ENCODE measurements around the gene PDGFA.

The PDGFA gene

DNA sequence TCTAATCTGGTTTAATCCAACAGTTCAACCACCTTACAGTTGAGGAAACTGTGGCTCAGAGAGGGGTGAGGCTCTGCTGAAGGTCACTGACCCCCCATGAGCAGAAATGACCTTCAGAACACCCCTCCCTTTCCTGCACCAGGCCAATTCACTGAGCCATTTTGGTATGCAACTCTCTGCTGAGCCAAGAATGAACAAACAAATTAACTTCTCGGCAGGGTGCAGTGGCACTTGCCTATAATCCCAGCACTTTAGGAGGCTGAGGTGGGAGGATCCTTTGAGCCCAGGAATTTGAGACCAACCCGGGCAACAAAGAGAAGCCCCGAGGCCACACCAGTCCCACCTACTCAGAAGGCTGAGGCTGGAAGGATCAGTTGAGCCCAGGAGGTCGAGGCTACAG, 29.8 kb downstream of the PDGFA start:
- no peak overlapping the region for H3K27ac ChIP-seq
- no peak overlapping the region for H3K9ac ChIP-seq (ENCODE audit: insufficient read length)
- no peak for TF ChIP-seq EZH2 (IDR thresholded peaks at IDR 0.05)
- no peak for TF ChIP-seq FOXP2 (optimal IDR thresholded peaks at IDR 0.05; ENCODE audit: control extremely low read depth, extremely low read length, insufficient read depth)
- no peak for TF ChIP-seq POLR2AphosphoS5 (IDR thresholded peaks at IDR 0.05; ENCODE audit: borderline replicate concordance, low read depth, low read length)
- DNase-seq (ENCODE audit: low read depth, low spot score) = no peak
- no peaks in the 10 kb centered on the region for H3K36me3 ChIP-seq (ENCODE audit: insufficient read depth, low read length)
- H3K4me3 ChIP-seq = no peak overlapping the region
- H3K9me3 ChIP-seq (ENCODE audit: low read depth, low read length) = no peaks in the 10 kb centered on the region

DNA sequence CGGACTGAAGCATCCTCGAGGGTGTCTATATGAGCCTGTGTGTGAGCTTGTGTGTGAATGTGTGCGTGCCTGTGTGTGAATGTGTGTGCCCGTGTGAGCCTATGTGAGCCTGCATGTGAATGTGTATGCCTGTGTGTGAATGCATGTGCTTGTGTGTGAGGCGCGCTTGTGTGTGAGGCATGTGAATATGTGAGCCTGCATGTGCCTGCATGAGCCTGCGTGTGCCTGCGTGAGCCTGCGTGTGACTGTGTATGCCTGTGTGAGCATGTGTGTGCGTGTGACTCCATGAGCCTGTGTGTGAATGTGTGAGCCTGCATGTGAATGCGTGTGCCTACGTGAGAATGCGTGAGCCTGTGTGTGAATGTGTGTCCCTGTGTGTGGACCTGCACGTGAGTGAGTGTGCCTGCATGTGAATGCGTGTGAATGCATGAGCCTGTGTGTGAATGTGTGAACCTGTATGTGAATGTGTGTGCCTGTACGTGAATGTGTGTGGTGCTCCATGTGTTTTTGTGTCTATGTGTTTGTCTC, 33.4 kb downstream of the PDGFA start:
- no peaks in the 10 kb centered on the region for H3K9me3 ChIP-seq (ENCODE audit: low read depth, low read length)
- DNase-seq (ENCODE audit: low read depth, low spot score) = no peak
- no peak overlapping the region for H3K4me3 ChIP-seq
- H3K36me3 ChIP-seq (ENCODE audit: insufficient read depth, low read length) = no peaks in the 10 kb centered on the region
- TF ChIP-seq EZH2 (IDR thresholded peaks at IDR 0.05) (no peak), FOXP2 (optimal IDR thresholded peaks at IDR 0.05; ENCODE audit: control extremely low read depth, extremely low read length, insufficient read depth) (no peak), POLR2AphosphoS5 (IDR thresholded peaks at IDR 0.05; ENCODE audit: borderline replicate concordance, low read depth, low read length) (no peak)
- H3K9ac ChIP-seq (ENCODE audit: insufficient read length) = no peak overlapping the region
- no peak overlapping the region for H3K27ac ChIP-seq

DNA sequence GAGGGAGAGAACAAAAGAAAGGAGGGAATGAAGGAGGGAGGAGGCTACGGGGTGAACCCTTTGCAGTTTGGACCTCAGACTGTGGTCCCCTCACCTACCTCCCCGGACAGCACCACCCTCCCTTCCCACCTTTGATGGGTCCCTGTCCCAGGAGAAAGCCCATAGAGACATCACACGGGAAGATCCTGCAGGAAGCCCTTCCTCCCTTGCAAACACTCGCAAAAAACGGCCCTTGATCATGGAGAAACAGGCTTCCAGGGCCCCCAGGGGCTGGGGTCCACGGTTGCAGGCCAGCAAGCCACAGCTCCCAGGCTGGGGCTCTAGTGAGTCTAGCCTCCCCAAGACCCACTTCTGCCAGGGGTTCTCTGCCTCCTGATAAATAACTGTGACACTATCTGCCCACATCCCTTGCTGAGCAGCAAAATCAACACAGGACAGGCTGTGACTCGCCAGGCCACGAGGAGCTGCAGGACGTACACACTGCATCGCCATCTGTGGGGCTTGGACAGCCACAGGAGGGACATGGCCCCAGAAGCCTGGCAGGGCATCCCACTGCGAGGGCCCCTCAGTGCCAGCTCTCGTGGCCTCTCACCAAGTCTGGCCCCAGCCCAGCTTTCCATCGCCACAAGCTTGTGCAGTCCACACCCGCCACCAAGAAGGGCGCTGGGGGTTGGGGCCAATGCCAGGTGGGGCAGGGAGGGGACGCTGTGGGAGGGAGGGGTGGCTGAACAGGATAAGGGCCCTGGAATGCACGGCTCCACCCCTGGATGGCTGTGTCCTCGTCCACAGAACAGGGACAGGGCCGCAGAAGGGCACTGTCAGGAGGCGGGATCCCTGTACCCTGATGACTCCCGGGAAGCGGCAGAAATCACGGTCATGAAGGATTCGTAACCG, 34.2 kb downstream of the PDGFA start:
- H3K4me3 ChIP-seq = no peak overlapping the region
- H3K27ac ChIP-seq = no peak overlapping the region
- H3K36me3 ChIP-seq (ENCODE audit: insufficient read depth, low read length) = no peaks in the 10 kb centered on the region
- no peaks in the 10 kb centered on the region for H3K9me3 ChIP-seq (ENCODE audit: low read depth, low read length)
- TF ChIP-seq FOXP2 (optimal IDR thresholded peaks at IDR 0.05; ENCODE audit: control extremely low read depth, extremely low read length, insufficient read depth) (no peak), POLR2AphosphoS5 (IDR thresholded peaks at IDR 0.05; ENCODE audit: borderline replicate concordance, low read depth, low read length) (no peak), EZH2 (IDR thresholded peaks at IDR 0.05) (no peak)
- DNase-seq (ENCODE audit: low read depth, low spot score) = no peak
- H3K9ac ChIP-seq (ENCODE audit: insufficient read length) = no peak overlapping the region

DNA sequence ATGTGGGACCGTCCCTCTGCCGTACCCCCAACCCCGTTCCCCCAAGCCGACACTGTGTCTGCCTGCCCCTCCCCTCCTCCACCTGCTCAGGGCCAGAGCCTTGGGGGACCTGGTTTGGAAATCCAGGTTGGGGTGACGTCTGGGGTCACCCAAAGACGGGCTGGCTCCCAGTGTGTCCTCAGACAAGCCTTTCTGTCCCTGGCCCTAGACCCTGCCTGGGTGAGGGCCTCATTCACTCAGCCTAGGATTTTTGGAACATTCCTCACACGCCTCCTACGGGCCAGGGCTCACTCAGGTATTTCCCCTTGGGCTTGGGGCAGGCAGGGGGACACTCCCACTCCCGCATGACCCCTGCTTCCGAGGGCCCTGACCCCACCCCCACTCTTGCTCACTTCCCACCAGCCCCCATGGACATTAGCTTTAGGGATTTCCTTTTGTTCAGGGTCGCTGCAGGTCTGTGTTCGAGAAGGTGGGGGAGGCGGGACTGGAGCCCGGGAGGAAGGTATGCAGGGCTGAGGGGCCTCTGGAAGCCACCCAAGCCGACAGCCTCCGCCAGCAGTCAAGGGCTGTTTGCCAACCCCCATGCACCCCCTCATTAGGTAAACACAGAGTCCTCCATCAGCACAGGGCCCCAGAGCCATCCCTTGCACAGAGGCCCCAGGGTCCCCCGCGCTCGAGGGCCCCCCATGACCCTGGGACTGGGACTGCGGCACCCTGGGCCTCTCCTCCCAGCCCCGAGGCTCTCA, 35.1 kb downstream of the PDGFA start:
- TF ChIP-seq EZH2 (IDR thresholded peaks at IDR 0.05) = no peak
- TF ChIP-seq POLR2AphosphoS5 (IDR thresholded peaks at IDR 0.05; ENCODE audit: borderline replicate concordance, low read depth, low read length) = no peak
- no peak for TF ChIP-seq FOXP2 (optimal IDR thresholded peaks at IDR 0.05; ENCODE audit: control extremely low read depth, extremely low read length, insufficient read depth)
- no peak overlapping the region for H3K4me3 ChIP-seq
- H3K9ac ChIP-seq (ENCODE audit: insufficient read length) = no peak overlapping the region
- DNase-seq (ENCODE audit: low read depth, low spot score) = no peak
- H3K36me3 ChIP-seq (ENCODE audit: insufficient read depth, low read length) = no peaks in the 10 kb centered on the region
- H3K27ac ChIP-seq = no peak overlapping the region
- H3K9me3 ChIP-seq (ENCODE audit: low read depth, low read length) = no peaks in the 10 kb centered on the region

DNA sequence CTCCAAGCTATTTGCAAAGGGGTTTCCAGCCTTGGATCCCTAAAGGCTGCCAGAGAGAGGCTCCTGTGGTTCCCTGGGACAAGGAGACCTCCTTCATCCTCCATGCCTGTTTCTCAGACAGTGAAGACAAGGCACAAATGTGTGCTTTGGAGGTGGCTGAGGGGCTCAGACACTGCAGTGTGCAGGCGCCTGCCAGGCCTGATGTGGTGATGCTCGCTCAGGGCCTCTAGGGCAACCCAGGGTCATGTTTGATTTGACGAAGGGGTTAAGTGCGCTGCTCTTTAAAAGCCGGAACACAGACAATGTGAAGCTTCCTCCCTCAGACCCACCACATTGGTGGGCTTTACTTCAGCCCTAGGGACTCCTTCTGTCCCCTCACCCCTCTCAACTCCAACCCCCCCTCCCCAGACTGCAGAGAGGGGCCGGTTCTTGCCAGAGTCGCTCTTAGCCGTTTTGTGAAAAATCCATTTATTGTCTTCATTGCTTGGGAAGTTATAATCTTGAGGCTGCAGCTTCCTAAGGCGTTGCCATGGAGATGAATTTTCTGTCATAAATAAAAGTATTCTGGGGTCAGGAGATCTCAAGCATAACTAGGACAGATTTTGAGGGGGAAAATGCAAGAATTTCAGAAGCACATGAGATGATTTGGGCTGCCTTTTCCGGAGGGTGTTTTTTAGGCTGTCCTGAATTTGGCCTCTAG, 35.8 kb downstream of the PDGFA start:
- Histone ChIP-seq H3K4me3 (no peak overlapping the region), H3K36me3 (ENCODE audit: insufficient read depth, low read length) (no peaks in the 10 kb centered on the region), H3K9me3 (ENCODE audit: low read depth, low read length) (no peaks in the 10 kb centered on the region), H3K27ac (no peak overlapping the region), H3K9ac (ENCODE audit: insufficient read length) (no peak overlapping the region)
- DNase-seq (ENCODE audit: low read depth, low spot score) = no peak
- TF ChIP-seq EZH2 (IDR thresholded peaks at IDR 0.05) (no peak), FOXP2 (optimal IDR thresholded peaks at IDR 0.05; ENCODE audit: control extremely low read depth, extremely low read length, insufficient read depth) (no peak), POLR2AphosphoS5 (IDR thresholded peaks at IDR 0.05; ENCODE audit: borderline replicate concordance, low read depth, low read length) (no peak)

DNA sequence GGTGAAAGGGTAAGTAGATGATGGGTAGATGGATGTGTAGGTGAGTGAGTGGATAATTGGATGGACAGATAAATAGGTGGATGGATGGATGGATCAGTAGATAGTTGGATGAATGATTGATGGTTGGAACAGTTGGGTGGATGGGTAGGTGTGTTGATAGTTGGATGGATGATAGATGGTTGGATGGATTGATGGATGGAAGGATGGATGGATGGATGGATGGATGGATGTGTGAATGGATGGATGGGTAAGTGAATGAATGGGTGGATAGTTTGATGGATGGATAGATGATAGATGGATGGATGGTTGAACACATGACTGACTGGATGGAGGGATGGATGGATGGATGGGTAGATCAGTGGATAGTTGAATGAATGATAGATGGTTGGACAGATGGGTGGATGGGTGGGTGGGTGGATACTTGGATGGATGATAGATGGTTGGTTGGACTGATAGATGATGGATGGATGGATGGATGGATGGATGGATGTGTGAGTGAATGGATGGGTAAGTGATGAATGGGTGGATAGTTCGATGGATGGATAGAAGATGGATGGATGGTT, 37.0 kb downstream of the PDGFA start:
- Histone ChIP-seq H3K4me3 (no peak overlapping the region), H3K9me3 (ENCODE audit: low read depth, low read length) (no peaks in the 10 kb centered on the region), H3K27ac (no peak overlapping the region), H3K9ac (ENCODE audit: insufficient read length) (no peak overlapping the region), H3K36me3 (ENCODE audit: insufficient read depth, low read length) (no peaks in the 10 kb centered on the region)
- TF ChIP-seq FOXP2 (optimal IDR thresholded peaks at IDR 0.05; ENCODE audit: control extremely low read depth, extremely low read length, insufficient read depth) (no peak), EZH2 (IDR thresholded peaks at IDR 0.05) (no peak), POLR2AphosphoS5 (IDR thresholded peaks at IDR 0.05; ENCODE audit: borderline replicate concordance, low read depth, low read length) (no peak)
- no peak for DNase-seq (ENCODE audit: low read depth, low spot score)

DNA sequence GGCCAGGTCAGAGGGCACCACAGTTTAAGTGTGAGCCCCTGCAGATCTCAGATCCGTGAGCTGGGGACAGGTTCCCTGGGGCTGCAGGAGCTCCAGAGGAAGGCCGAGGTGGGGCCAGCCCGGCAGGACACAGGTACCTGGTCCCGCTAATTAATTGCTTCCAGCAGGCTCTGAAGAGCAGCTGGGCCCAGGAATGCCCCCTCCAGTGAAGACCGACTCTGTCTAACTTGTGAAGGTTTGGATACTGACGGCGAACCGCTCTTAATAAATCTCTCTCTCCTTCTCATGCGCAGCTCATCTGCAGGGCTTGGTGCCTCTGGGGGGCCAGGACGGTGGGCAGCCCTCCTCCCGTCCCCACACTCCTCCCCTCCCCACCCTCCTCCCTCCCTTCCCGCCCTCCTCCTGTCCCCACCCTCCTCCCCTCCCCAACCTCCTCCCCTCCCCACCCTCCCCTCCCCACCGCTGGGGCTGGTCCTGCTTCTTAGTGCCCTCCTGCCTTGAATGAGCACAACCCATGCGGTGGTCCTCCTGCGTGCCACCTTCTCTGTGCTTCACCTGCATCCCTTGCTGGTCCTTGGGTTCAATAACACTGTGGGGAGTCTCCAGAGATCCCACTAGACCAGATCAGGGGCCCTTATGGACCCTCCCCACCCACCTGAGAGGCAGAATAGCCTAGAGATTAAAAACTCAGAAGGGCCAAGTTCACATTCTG, 38.3 kb downstream of the PDGFA start:
- Histone ChIP-seq H3K4me3 (no peak overlapping the region), H3K9ac (ENCODE audit: insufficient read length) (no peak overlapping the region), H3K9me3 (ENCODE audit: low read depth, low read length) (no peaks in the 10 kb centered on the region), H3K36me3 (ENCODE audit: insufficient read depth, low read length) (no peaks in the 10 kb centered on the region), H3K27ac (no peak overlapping the region)
- no peak for TF ChIP-seq POLR2AphosphoS5 (IDR thresholded peaks at IDR 0.05; ENCODE audit: borderline replicate concordance, low read depth, low read length)
- TF ChIP-seq FOXP2 (optimal IDR thresholded peaks at IDR 0.05; ENCODE audit: control extremely low read depth, extremely low read length, insufficient read depth) = no peak
- no peak for TF ChIP-seq EZH2 (IDR thresholded peaks at IDR 0.05)
- DNase-seq (ENCODE audit: low read depth, low spot score) = no peak

All from SK-N-MC (cell line).